ENCODE data around the gene NUP93. TPM values are rescaled to one million over a fixed set of nuclear protein-coding genes. Genes with fewer than 3 reads are reported as not detected.
"Not testable (repeated sequence)": the region's sequence is repeated elsewhere in the genome, so short reads cannot be mapped to it uniquely, and the experiment has no call there.

Gene NUP93
- total RNA-seq, 2 donors from 2014 or later: 146 to 149 TPM

GRCh38 chr16:56865394-56866062 lies 135.6 kb downstream of the NUP93 start:
- H3K27ac Mint-ChIP-seq: no peak overlapping the region
- H3K36me3 ChIP-seq (ENCODE audit: control insufficient read depth, insufficient read depth, low read length): no peaks in the 10 kb centered on the region
- DNase-seq: no peak
- H3K27ac ChIP-seq (ENCODE audit: low read depth, low read length): no peak overlapping the region
- no peaks in the 10 kb centered on the region for H3K9me3 Mint-ChIP-seq
- H3K4me3 Mint-ChIP-seq: no peak overlapping the region
- H3K4me1 Mint-ChIP-seq: peaks cover 33% of the 10 kb centered on the region
- H3K4me1 ChIP-seq (ENCODE audit: control insufficient read depth, insufficient read depth, low read length): peaks cover 20% of the 10 kb centered on the region
- WGBS, 2 experiments (ENCODE audit: insufficient coverage in 1 of 2, insufficient read length in 1 of 2): 96 to 97% methylated on average over 5 to 13 of the region's 13 CpGs
- H3K9ac ChIP-seq (ENCODE audit: extremely low read depth, low read length, poor library complexity, severe bottlenecking): no peak overlapping the region
- H3K4me3 ChIP-seq (ENCODE audit: low read length): no peak overlapping the region
- no peaks in the 10 kb centered on the region for H3K27me3 Mint-ChIP-seq (ENCODE audit: insufficient read depth)
- TF ChIP-seq CTCF (conservative IDR thresholded peaks at IDR 0.05): no peak
- no peaks in the 10 kb centered on the region for H3K36me3 Mint-ChIP-seq (ENCODE audit: low read depth)
- H3K27me3 ChIP-seq (ENCODE audit: control insufficient read depth, insufficient read depth, low read length, poor library complexity, severe bottlenecking): no peaks in the 10 kb centered on the region
- no peaks in the 10 kb centered on the region for H3K9me3 ChIP-seq (ENCODE audit: control insufficient read depth, low read length)

- H3K27me3 ChIP-seq (ENCODE audit: control insufficient read depth, insufficient read depth, low read length, poor library complexity, severe bottlenecking): no peaks in the 10 kb centered on the region
- peak; percentile 83 for TF ChIP-seq CTCF (conservative IDR thresholded peaks at IDR 0.05)
- no peaks in the 10 kb centered on the region for H3K9me3 Mint-ChIP-seq
- no peak overlapping the region for H3K4me3 ChIP-seq (ENCODE audit: low read length)
- no peaks in the 10 kb centered on the region for H3K36me3 Mint-ChIP-seq (ENCODE audit: low read depth)
- H3K27ac Mint-ChIP-seq: no peak overlapping the region
- H3K9me3 ChIP-seq (ENCODE audit: control insufficient read depth, low read length): no peaks in the 10 kb centered on the region
- no peak overlapping the region for H3K27ac ChIP-seq (ENCODE audit: low read depth, low read length)
- no peaks in the 10 kb centered on the region for H3K27me3 Mint-ChIP-seq (ENCODE audit: insufficient read depth)
- peaks cover 16% of the 10 kb centered on the region for H3K4me1 Mint-ChIP-seq
- no peaks in the 10 kb centered on the region for H3K36me3 ChIP-seq (ENCODE audit: control insufficient read depth, insufficient read depth, low read length)
- no peak overlapping the region for H3K4me3 Mint-ChIP-seq
- peaks cover 6% of the 10 kb centered on the region for H3K4me1 ChIP-seq (ENCODE audit: control insufficient read depth, insufficient read depth, low read length)
- DNase-seq: peak; percentile 71
- H3K9ac ChIP-seq (ENCODE audit: extremely low read depth, low read length, poor library complexity, severe bottlenecking): no peak overlapping the region
- WGBS, 2 experiments (ENCODE audit: insufficient coverage in 1 of 2, insufficient read length in 1 of 2): 82 to 83% methylated on average over 8 to 23 of the region's 23 CpGs
Measured at GRCh38 chr16:56866955-56867830, 137.3 kb downstream of the NUP93 start.

- no peak overlapping the region for H3K27ac Mint-ChIP-seq
- WGBS, 2 experiments (ENCODE audit: insufficient coverage in 1 of 2, insufficient read length in 1 of 2): 71 to 92% methylated on average over 1 to 9 of the region's 9 CpGs
Measured at GRCh38 chr16:56868175-56868574, 138.2 kb downstream of the NUP93 start.

GRCh38 chr16:56868766-56869165 lies 138.8 kb downstream of the NUP93 start:
- H3K9me3 ChIP-seq (ENCODE audit: control insufficient read depth, low read length); H3K36me3 Mint-ChIP-seq (ENCODE audit: low read depth); H3K27me3 ChIP-seq (ENCODE audit: control insufficient read depth, insufficient read depth, low read length, poor library complexity, severe bottlenecking); DNase-seq; H3K4me3 Mint-ChIP-seq; H3K9me3 Mint-ChIP-seq; H3K4me3 ChIP-seq (ENCODE audit: low read length); H3K27ac Mint-ChIP-seq; H3K36me3 ChIP-seq (ENCODE audit: control insufficient read depth, insufficient read depth, low read length); H3K4me1 Mint-ChIP-seq; H3K27me3 Mint-ChIP-seq (ENCODE audit: insufficient read depth); H3K9ac ChIP-seq (ENCODE audit: extremely low read depth, low read length, poor library complexity, severe bottlenecking); H3K27ac ChIP-seq (ENCODE audit: low read depth, low read length); H3K4me1 ChIP-seq (ENCODE audit: control insufficient read depth, insufficient read depth, low read length): not testable (repeated sequence)
- WGBS, 2 experiments (ENCODE audit: insufficient coverage in 1 of 2, insufficient read length in 1 of 2): 93 to 94% methylated on average over 5 of the region's 5 CpGs

More at GRCh38 chr16:56868175-56868574, 138.2 kb downstream of the NUP93 start:
- Mint-ChIP-seq H3K4me3 (no peak overlapping the region), H3K27me3 (ENCODE audit: insufficient read depth) (no peaks in the 10 kb centered on the region), H3K4me1 (peaks cover 7% of the 10 kb centered on the region), H3K9me3 (no peaks in the 10 kb centered on the region), H3K36me3 (ENCODE audit: low read depth) (no peaks in the 10 kb centered on the region)
- no peaks in the 10 kb centered on the region for H3K9me3 ChIP-seq (ENCODE audit: control insufficient read depth, low read length)
- H3K9ac ChIP-seq (ENCODE audit: extremely low read depth, low read length, poor library complexity, severe bottlenecking): no peak overlapping the region
- DNase-seq: no peak
- no peak overlapping the region for H3K4me3 ChIP-seq (ENCODE audit: low read length)
- H3K4me1 ChIP-seq (ENCODE audit: control insufficient read depth, insufficient read depth, low read length): no peaks in the 10 kb centered on the region
- no peak for TF ChIP-seq CTCF (conservative IDR thresholded peaks at IDR 0.05)
- no peaks in the 10 kb centered on the region for H3K36me3 ChIP-seq (ENCODE audit: control insufficient read depth, insufficient read depth, low read length)
- H3K27ac ChIP-seq (ENCODE audit: low read depth, low read length): no peak overlapping the region
- no peaks in the 10 kb centered on the region for H3K27me3 ChIP-seq (ENCODE audit: control insufficient read depth, insufficient read depth, low read length, poor library complexity, severe bottlenecking)
